CD14-positive monocyte (primary cell): ENCODE data around the gene TCHH. TPM values are rescaled to one million over a fixed set of nuclear protein-coding genes. Genes with fewer than 3 reads are reported as not detected.

Source experiments
- DNase-seq, 3 donors: peaks; one replicate each; pipeline ENCODE4 v3.0.0-alpha.2; 2011 to 2022
- H2AFZ ChIP-seq: 2 replicates; pipeline ENCODE4 v1.6.0; 2012; ENCODE audit warnings: mild to moderate bottlenecking, low read depth, low read length, inconsistent platforms; ENCODE audit not compliant: insufficient read depth, poor library complexity, severe bottlenecking
- H3K27ac ChIP-seq, 2 donors: 1 replicate in 1 of 2; 2 replicates in 1 of 2; pipeline ENCODE4 v1.5.1; 2012 to 2013; ENCODE audit warnings: low read length in 2 of 2, control low read depth in 1 of 2, inconsistent platforms in 1 of 2, low read depth in 1 of 2, mild to moderate bottlenecking in 1 of 2
- H3K27me3 ChIP-seq, 2 donors: one replicate each; pipeline versions ENCODE4 v1.6.0 to v1.6.1; 2011 to 2013; ENCODE audit warnings: low read length in 2 of 2; ENCODE audit not compliant: control insufficient read depth in 2 of 2, insufficient read depth in 2 of 2
- H3K36me3 ChIP-seq, 2 donors: replicated peaks in 1 of 2; 1 replicate in 1 of 2; 2 replicates in 1 of 2; pipeline versions ENCODE4 v1.5.1 to v1.6.1; 2012 to 2013; ENCODE audit warnings: low read length in 2 of 2, control low read depth in 1 of 2, inconsistent platforms in 1 of 2, mild to moderate bottlenecking in 1 of 2; ENCODE audit not compliant: insufficient read depth in 2 of 2, control insufficient read depth in 1 of 2
- H3K4me1 ChIP-seq, 2 donors: 1 replicate in 1 of 2; 2 replicates in 1 of 2; pipeline versions ENCODE4 v1.5.1 to v1.6.1; 2012 to 2013; ENCODE audit warnings: low read length in 2 of 2, control low read depth in 1 of 2, inconsistent platforms in 1 of 2, mild to moderate bottlenecking in 1 of 2, moderate library complexity in 1 of 2; ENCODE audit not compliant: insufficient read depth in 2 of 2, control insufficient read depth in 1 of 2
- H3K4me2 ChIP-seq: replicated peaks from 2 replicates; pipeline ENCODE3; 2012; ENCODE audit warnings: low read length, moderate library complexity, mild to moderate bottlenecking; ENCODE audit not compliant: poor library complexity, severe bottlenecking; ENCODE audit errors: extremely low read depth
- H3K4me3 ChIP-seq, 3 experiments: fragments of 200-600 bp in 1 of 3; sonication (generic) in 1 of 3; replicated peaks in 1 of 3; 1 replicate in 2 of 3; 2 replicates in 1 of 3; pipeline ENCODE4 v1.5.1; 2011 to 2013; ENCODE audit warnings: low read length in 3 of 3, mild to moderate bottlenecking in 3 of 3, control low read depth in 2 of 3, low read depth in 2 of 3, inconsistent platforms in 1 of 3, moderate library complexity in 1 of 3
- H3K79me2 ChIP-seq: 2 replicates; pipeline ENCODE4 v1.6.0; 2012; ENCODE audit warnings: mild to moderate bottlenecking, control low read depth, inconsistent platforms, low read length, moderate library complexity; ENCODE audit not compliant: insufficient read depth
- H3K9ac ChIP-seq: 2 replicates; pipeline ENCODE4 v1.6.0; 2017; ENCODE audit warnings: low read length, mild to moderate bottlenecking; ENCODE audit not compliant: insufficient read depth, poor library complexity, severe bottlenecking
- H3K9me3 ChIP-seq, 2 donors: replicated peaks in 1 of 2; 1 replicate in 1 of 2; 2 replicates in 1 of 2; pipeline versions ENCODE4 v1.5.1 to v1.6.1; 2012 to 2013; ENCODE audit warnings: low read length in 2 of 2, control low read depth in 1 of 2; ENCODE audit not compliant: control insufficient read depth in 1 of 2, insufficient read depth in 1 of 2
- H4K20me1 ChIP-seq: 2 replicates; pipeline ENCODE4 v1.6.0; 2012; ENCODE audit warnings: mild to moderate bottlenecking, low read length, control low read depth, moderate library complexity; ENCODE audit not compliant: insufficient read depth
- H3K27ac Mint-ChIP-seq, 7 donors: one replicate each; pipeline ENCODE4 v1.8.0; 2020; ENCODE audit warnings: mild to moderate bottlenecking in 7 of 7, mixed read lengths in 7 of 7, moderate library complexity in 6 of 7, inconsistent platforms in 2 of 7
- H3K27me3 Mint-ChIP-seq, 3 donors: one replicate each; pipeline ENCODE4 v1.8.0; 2021 to 2022; ENCODE audit warnings: low read depth in 3 of 3, mild to moderate bottlenecking in 3 of 3, mixed read lengths in 3 of 3, moderate library complexity in 3 of 3, inconsistent platforms in 1 of 3
- H3K36me3 Mint-ChIP-seq, 2 donors: one replicate each; pipeline ENCODE4 v1.8.0; 2020; ENCODE audit warnings: mixed read lengths in 2 of 2, inconsistent platforms in 1 of 2, mild to moderate bottlenecking in 1 of 2
- H3K4me1 Mint-ChIP-seq: one replicate; pipeline ENCODE4 v1.8.0; 2020; ENCODE audit warnings: mild to moderate bottlenecking, mixed read lengths
- H3K4me3 Mint-ChIP-seq, 2 donors: one replicate each; pipeline ENCODE4 v1.8.0; 2020; ENCODE audit warnings: mild to moderate bottlenecking in 2 of 2, mixed read lengths in 2 of 2, moderate library complexity in 1 of 2
- H3K9me3 Mint-ChIP-seq, 7 donors: one replicate each; pipeline ENCODE4 v1.8.0; 2020 to 2022; ENCODE audit warnings: mixed read lengths in 7 of 7, mild to moderate bottlenecking in 6 of 7, moderate library complexity in 6 of 7, inconsistent platforms in 2 of 7
- WGBS: methylation state at CpG from one replicate; pipeline ENCODE4 v1.1.5; 2013; ENCODE audit warnings: missing lambda C conversion rate; ENCODE audit not compliant: insufficient coverage; 5-methylcytosine and 5-hydroxymethylcytosine counted together
- intact Hi-C, 2 donors: fragments of 100-400 bp; cut with micrococcal nuclease; formaldehyde crosslinking; loops; one replicate each; pipeline versions ENCODE4 v1.15.0 to v1.15.1; 2023
- polyA plus RNA-seq, 3 donors: library from polyadenylated mRNA; depleted of rRNA in 1 of 3; unstranded in 2 of 3; stranded (reverse) in 1 of 3; fragments of 300-500 nt in 2 of 3; fragments of >200 nt in 1 of 3; fragmentation: Illumina TruSeq in 2 of 3; gene quantifications; 1 replicate in 2 of 3; 2 replicates in 1 of 3; pipeline ENCODE4 v1.2.3, GENCODE V29; 2012 to 2021
- TF ChIP-seq, protein P1 (sequence below): fragments of 200-600 bp; IDR thresholded peaks from one replicate; pipeline ENCODE4 v1.8.0; 2022; ENCODE audit warnings: antibody characterized with exemption, mild to moderate bottlenecking

The TCHH gene
- polyA plus RNA-seq, 3 donors: not detected

DNA sequence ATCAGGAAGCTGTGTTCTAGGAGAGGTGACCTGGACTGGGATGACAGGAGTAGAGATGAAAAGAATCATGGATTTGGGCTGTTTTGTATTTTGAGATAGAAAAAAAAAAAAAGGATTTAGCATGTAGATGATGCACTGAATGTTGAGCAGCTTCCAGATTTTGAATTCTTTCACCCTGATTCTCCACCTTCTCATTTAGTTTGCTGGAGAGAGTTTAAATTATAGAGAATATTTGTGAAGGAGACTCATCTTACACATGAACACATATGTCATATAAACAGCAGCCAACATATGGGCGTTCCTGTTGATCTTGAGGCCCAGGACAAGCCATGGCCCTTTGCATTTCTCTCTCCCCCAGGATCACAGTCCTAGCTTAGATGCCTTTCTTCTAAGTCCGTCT is 36.4 kb upstream of the TCHH start:
- Histone ChIP-seq H3K9ac (no peak overlapping the region), H3K4me3 (no peak overlapping the region), H3K9me3 (peaks cover 11% of the 10 kb centered on the region in 2 donors), H3K27me3 (no peaks in the 10 kb centered on the region), H3K36me3 (no peaks in the 10 kb centered on the region), H3K4me2 (no peak overlapping the region), H3K27ac (no peak overlapping the region), H2AFZ (no peak overlapping the region), H3K79me2 (no peaks in the 10 kb centered on the region), H4K20me1 (no peaks in the 10 kb centered on the region), H3K4me1 (no peaks in the 10 kb centered on the region)
- Mint-ChIP-seq H3K27ac (no peak overlapping the region), H3K9me3 (peaks cover 9 to 17% (median 14%) of the 10 kb centered on the region in 7 donors), H3K27me3 (peaks cover 0 to 3% (median 2%) of the 10 kb centered on the region in 3 donors), H3K4me3 (no peak overlapping the region), H3K36me3 (no peaks in the 10 kb centered on the region), H3K4me1 (no peaks in the 10 kb centered on the region)
- intact Hi-C loops: no loop called here
- no peak for DNase-seq
- TF ChIP-seq, protein P1, sequence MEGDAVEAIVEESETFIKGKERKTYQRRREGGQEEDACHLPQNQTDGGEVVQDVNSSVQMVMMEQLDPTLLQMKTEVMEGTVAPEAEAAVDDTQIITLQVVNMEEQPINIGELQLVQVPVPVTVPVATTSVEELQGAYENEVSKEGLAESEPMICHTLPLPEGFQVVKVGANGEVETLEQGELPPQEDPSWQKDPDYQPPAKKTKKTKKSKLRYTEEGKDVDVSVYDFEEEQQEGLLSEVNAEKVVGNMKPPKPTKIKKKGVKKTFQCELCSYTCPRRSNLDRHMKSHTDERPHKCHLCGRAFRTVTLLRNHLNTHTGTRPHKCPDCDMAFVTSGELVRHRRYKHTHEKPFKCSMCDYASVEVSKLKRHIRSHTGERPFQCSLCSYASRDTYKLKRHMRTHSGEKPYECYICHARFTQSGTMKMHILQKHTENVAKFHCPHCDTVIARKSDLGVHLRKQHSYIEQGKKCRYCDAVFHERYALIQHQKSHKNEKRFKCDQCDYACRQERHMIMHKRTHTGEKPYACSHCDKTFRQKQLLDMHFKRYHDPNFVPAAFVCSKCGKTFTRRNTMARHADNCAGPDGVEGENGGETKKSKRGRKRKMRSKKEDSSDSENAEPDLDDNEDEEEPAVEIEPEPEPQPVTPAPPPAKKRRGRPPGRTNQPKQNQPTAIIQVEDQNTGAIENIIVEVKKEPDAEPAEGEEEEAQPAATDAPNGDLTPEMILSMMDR: no peak
- WGBS: 89% methylated on average over 1 of the region's 2 CpGs

DNA sequence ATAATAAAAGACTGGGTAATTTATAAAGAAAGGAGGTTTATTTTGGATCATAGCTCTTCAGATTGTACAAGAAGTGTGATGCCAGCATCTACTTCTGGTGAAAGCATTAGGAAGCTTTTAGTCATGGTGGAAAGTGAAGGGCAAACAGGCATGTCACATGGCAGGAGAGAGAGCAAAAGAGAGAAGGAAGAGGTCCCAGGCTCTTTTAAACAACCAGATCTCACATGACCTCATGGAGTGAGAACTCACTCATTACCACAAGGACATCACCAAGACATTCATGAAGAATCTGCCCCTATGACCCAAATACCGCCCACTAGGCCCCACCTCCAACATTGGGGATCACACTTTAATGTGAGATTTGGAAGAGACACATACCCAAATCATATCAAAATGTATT is 33.7 kb upstream of the TCHH start:
- DNase-seq: no peak
- Mint-ChIP-seq H3K27me3 (peaks cover 4 to 7% (median 5%) of the 10 kb centered on the region in 3 donors), H3K27ac (no peak overlapping the region), H3K9me3 (peaks cover 9 to 26% (median 14%) of the 10 kb centered on the region in 7 donors), H3K36me3 (no peaks in the 10 kb centered on the region), H3K4me3 (no peak overlapping the region), H3K4me1 (no peaks in the 10 kb centered on the region)
- Histone ChIP-seq H3K27me3 (no peaks in the 10 kb centered on the region), H3K9ac (no peak overlapping the region), H3K36me3 (no peaks in the 10 kb centered on the region), H3K27ac (no peak overlapping the region), H3K4me3 (no peak overlapping the region), H3K79me2 (no peaks in the 10 kb centered on the region), H3K4me2 (no peak overlapping the region), H3K9me3 (peaks cover 11% of the 10 kb centered on the region in 2 donors), H4K20me1 (no peaks in the 10 kb centered on the region), H2AFZ (no peak overlapping the region), H3K4me1 (no peaks in the 10 kb centered on the region)
- intact Hi-C loops: no loop called here
- WGBS: no CpG with 5 or more reads among the region's 1 CpG
- TF ChIP-seq, protein P1: no peak
